IgD-negative memory B cell (primary cell): ENCODE data around the gene CHST11. TPM values are rescaled to one million over a fixed set of nuclear protein-coding genes. Genes with fewer than 3 reads are reported as not detected.
A peak's percentile ranks its signal among the peaks of the same experiment; 100 is the strongest.

ENCODE experiments used
- H3K27ac Mint-ChIP-seq, 3 donors: one replicate each; pipeline ENCODE4 v1.8.0; 2020 to 2022; ENCODE audit warnings: mild to moderate bottlenecking in 3 of 3, mixed read lengths in 3 of 3, moderate library complexity in 1 of 3
- H3K27me3 Mint-ChIP-seq: one replicate; pipeline ENCODE4 v1.8.0; 2021; ENCODE audit warnings: mixed read lengths
- H3K36me3 Mint-ChIP-seq: one replicate; pipeline ENCODE4 v1.8.0; 2020; ENCODE audit warnings: mild to moderate bottlenecking, mixed read lengths
- H3K4me1 Mint-ChIP-seq, 3 donors: one replicate each; pipeline ENCODE4 v1.8.0; 2020 to 2022; ENCODE audit warnings: mixed read lengths in 3 of 3, mild to moderate bottlenecking in 1 of 3
- H3K4me3 Mint-ChIP-seq, 4 donors: one replicate each; pipeline ENCODE4 v1.8.0; 2020 to 2022; ENCODE audit warnings: mild to moderate bottlenecking in 4 of 4, mixed read lengths in 4 of 4, moderate library complexity in 3 of 4
- H3K9me3 Mint-ChIP-seq, 3 donors: one replicate each; pipeline ENCODE4 v1.8.0; 2020 to 2021; ENCODE audit warnings: mixed read lengths in 3 of 3, mild to moderate bottlenecking in 1 of 3
- polyA plus RNA-seq: library from polyadenylated mRNA; unstranded; fragments of 300-500 nt; fragmentation: Illumina TruSeq; gene quantifications from one replicate; pipeline ENCODE4 v1.2.3, GENCODE V29; 2021

CHST11 gene
- polyA plus RNA-seq, 1 donor from 2014 or later = 41.7 TPM

DNA sequence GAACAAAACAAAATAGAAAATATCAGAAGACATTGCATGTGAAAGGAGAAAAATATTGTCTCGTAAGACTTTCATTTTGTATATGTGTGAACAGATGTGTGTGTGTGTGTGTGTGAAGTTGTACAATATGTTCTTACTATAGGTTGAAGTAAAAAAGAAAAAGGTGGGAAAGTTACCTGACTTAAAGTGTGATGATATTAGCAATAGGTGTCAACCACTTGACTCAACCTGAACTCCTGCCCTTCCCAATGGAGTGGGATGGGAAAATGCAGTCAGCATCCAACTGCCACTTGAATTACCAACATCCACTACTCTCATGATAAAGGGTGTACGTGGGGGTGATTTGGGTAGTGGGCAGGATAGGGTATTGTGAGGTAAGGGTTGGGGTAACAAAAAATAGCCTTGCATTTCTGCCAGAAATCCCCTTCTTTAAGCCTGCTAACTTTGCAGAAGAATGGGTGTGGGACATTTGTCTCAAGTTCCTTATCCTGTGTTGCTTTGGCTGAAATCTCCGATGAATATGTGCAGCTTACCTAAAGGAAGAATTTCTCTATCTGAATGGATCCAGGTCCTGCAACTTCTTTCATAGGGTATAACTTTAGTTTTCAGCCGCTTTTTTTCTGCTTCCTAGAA is 181.6 kb downstream of the CHST11 start:
- Mint-ChIP-seq H3K9me3 (peaks cover 0 to 7% (median 4%) of the 10 kb centered on the region in 3 donors), H3K27ac (peak overlapping the region; percentile 11 to 92 (median 64)), H3K27me3 (no peaks in the 10 kb centered on the region), H3K4me3 (no peak overlapping the region), H3K36me3 (peaks cover 13% of the 10 kb centered on the region), H3K4me1 (peaks cover 16 to 33% (median 29%) of the 10 kb centered on the region in 3 donors)

DNA sequence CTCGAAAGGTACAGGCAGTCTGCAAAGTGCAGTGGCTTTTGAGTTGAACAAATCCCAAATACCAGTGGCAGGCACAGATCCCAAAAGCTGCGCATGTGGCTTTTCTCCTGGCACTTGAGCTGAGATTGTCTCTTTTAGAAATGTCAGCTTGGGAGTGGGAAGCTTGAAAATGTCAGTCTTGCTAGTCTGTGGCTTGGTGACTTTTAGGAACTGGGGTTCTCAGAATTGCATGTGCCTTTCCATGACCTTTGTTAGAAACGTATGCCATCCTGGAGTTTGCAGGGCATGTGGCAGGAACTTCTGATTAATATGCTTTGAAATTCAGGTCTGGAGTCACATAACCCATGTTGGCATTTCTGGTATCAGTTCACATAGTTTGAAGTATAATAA is 182.1 kb downstream of the CHST11 start:
- Mint-ChIP-seq H3K27ac (peak overlapping the region; percentile 5 to 92 (median 28)), H3K27me3 (no peaks in the 10 kb centered on the region), H3K4me1 (peaks cover 21 to 39% (median 33%) of the 10 kb centered on the region in 3 donors), H3K4me3 (no peak overlapping the region), H3K9me3 (peaks cover 0 to 7% (median 4%) of the 10 kb centered on the region in 3 donors), H3K36me3 (peaks cover 13% of the 10 kb centered on the region)

DNA sequence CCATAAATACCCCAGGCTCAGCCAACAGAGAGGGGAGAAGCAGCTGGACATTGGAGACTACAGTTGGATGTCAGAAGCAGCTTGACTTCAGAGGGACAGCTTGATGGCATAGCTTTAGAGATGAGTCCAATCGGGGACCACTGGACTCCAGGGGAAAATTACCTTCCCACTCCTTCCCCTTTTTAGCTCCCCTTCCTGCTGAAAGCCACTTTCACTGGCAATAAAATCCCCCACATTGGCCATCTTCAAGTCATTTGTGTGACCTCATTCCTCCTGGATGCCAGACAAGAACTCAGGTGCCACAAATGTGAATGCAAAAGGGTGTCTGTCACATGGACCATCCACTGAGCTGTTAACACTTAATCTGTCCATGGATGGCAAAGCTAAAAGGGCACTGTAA is 184.2 kb downstream of the CHST11 start:
- peak overlapping the region; percentile 78 to 99 (median 93) for H3K27ac Mint-ChIP-seq
- H3K4me3 Mint-ChIP-seq = no peak overlapping the region
- no peaks in the 10 kb centered on the region for H3K27me3 Mint-ChIP-seq
- H3K36me3 Mint-ChIP-seq = peaks cover 20% of the 10 kb centered on the region
- H3K4me1 Mint-ChIP-seq = peaks cover 28 to 46% (median 43%) of the 10 kb centered on the region in 3 donors
- H3K9me3 Mint-ChIP-seq = peaks cover 0 to 7% (median 4%) of the 10 kb centered on the region in 3 donors

DNA sequence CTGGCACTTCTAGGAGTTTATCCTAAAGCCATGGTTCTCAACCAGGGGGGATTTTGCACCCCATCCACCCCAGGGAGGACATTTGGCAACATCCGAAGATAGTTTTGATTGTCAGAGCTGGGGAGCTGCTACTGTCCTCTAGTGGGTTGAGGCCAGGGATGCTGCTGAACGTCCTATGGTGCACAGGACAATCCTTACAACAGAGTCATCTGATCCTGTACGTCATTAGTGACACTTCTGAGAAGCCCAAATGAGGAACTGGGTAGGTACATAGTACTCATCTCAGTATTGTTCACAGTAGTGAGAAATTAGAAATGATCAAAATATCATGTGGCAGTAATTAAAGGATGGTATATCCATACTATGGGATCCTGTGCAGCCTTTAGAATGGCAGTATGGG is 185.1 kb downstream of the CHST11 start:
- Mint-ChIP-seq H3K27ac (peak overlapping the region; percentile 93 to 100 (median 99)), H3K4me1 (peaks cover 32 to 48% (median 46%) of the 10 kb centered on the region in 3 donors), H3K4me3 (peak overlapping the region in 3 of 4 donors; percentile 11 to 84 (median 75)), H3K9me3 (peaks cover 0 to 7% (median 4%) of the 10 kb centered on the region in 3 donors), H3K36me3 (peaks cover 21% of the 10 kb centered on the region), H3K27me3 (no peaks in the 10 kb centered on the region)

DNA sequence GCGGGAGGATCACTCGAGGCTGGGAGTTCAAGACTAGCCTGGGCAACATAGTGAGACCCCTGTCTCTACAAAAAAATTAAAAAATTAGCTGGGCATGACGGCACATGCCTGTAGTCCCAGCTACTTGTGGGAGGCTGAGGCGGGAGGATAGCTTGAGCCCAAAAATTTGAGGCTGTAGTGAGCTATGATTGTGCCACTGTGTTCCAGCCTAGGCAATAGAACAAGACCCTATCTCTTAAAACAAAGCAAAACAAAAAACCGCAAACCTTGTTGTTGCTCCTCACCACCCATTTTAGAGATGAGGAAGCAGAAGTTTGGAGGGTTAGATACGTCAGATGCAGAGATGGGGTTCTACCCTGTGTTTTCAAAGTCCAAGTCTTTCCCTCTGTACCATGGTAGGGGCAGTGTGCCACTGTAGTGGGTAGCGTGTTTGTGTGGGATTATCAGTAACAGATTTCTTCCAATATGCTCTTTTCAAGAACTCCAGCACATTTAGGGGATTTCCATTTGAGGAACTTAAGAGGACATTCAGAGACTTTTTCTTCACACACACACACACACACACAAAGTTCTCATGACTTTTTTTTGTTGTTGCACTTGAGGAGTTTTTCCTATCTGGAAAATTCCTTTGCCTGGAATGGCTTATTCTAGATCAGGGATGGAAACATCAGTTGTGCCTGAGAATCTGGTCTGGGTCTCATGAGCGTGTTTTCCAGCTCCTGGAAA is 186.5 kb downstream of the CHST11 start:
- Mint-ChIP-seq H3K36me3 (peaks cover 25% of the 10 kb centered on the region), H3K27me3 (no peaks in the 10 kb centered on the region), H3K4me1 (peaks cover 32 to 42% (median 37%) of the 10 kb centered on the region in 3 donors), H3K27ac (peak overlapping the region; percentile 93 to 100 (median 99)), H3K4me3 (peak overlapping the region; percentile 71 to 88 (median 77)), H3K9me3 (peaks cover 0 to 7% (median 4%) of the 10 kb centered on the region in 3 donors)

DNA sequence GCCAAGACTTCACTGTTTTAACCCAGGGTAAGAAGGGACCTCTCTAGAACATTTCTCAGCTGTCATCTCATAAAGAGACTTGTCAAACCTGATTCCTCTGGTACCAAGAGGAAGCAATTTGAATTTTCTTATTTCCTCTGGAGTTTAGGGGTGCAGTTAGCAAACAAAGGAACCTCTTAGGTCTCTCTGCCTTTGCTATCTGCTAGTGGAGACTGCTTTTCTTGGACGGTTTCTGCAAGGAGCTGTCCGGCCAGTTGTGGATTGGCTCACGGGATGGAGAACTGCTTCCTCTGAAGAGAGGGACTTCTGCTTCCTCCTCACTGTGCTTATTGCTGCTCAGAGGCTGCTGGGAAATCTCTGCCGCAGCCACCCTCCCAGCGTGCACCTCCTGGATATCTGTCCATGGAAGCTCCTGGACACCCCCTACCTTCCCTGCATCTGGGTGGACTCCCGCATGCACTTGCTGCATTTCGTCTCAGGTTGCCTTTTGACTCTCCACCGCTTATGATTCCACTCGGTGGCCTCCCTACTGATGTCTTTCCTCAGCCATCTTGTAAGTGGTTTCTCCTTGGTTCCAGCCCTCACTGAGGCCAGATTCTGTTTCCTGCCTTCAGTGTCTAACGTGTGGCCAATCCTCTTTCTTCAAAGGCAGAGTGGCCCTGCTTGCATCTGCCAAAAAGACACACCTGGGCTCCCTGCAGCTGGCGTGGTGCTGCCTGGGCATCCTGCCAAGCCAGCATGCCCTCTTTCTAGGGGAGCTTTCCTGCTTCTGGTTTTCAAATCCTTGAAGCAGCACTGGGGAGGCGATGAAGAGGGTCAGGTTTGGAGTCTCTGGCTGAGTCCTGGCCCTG is 187.3 kb downstream of the CHST11 start:
- Mint-ChIP-seq H3K27me3 (no peaks in the 10 kb centered on the region), H3K4me1 (peaks cover 32 to 39% (median 36%) of the 10 kb centered on the region in 3 donors), H3K36me3 (peaks cover 25% of the 10 kb centered on the region), H3K4me3 (peak overlapping the region; percentile 71 to 88 (median 77)), H3K9me3 (peaks cover 0 to 7% (median 4%) of the 10 kb centered on the region in 3 donors), H3K27ac (peak overlapping the region; percentile 93 to 100 (median 99))

DNA sequence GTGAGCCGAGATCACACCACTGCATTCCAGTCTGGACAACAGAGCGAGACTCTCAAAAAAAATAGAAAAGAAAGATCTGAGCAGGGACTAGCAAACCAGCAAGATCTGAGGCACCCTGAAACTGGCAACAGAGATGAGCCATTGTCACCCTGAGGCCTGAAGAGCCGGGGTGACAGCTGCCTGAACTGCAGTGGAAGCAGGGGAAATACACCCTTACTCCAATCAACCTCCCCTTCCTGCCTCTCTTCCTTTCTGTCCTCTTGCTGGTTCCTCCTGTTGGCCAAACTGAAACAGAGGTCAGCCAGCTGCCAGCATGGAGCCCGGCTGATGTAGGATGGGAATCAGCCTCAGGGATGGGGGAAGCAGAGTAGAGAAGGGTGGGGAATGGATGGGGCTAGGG is 192.0 kb downstream of the CHST11 start:
- H3K27me3 Mint-ChIP-seq = no peaks in the 10 kb centered on the region
- no peaks in the 10 kb centered on the region for H3K9me3 Mint-ChIP-seq
- H3K4me3 Mint-ChIP-seq = no peak overlapping the region
- peaks cover 15% of the 10 kb centered on the region for H3K36me3 Mint-ChIP-seq
- peak overlapping the region in 1 of 3 donors; percentile 53 for H3K27ac Mint-ChIP-seq
- H3K4me1 Mint-ChIP-seq = peaks cover 28 to 41% (median 30%) of the 10 kb centered on the region in 3 donors

DNA sequence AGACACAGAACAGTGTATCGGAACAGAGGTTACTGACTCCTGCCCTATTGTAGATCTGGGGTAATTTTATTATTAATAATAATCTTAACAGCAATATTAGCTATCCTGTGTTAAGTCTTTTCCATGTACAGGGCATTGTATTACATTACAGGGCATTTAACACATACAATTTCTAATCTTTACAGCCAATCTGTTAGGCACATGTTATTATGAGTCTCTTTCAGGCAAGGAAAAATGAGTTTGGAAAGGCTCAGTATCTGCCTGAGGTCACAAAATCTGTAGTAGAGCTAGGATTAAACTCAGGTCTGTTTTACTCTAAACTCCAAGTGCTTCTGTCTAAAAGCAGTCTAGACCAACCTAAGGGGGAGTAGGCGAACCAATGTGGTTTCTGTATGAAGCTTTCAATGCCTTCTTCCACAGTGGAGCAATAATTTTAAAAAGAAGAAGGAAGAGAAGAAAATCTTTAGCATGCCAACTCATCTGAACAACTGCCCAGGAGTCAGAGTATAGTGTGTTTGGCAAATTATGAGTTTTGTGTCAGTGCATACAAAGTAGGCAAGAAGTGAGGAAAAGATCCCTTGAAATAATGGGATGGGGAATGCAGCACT is 192.6 kb downstream of the CHST11 start:
- Mint-ChIP-seq H3K36me3 (peaks cover 15% of the 10 kb centered on the region), H3K27ac (peak overlapping the region in 2 of 3 donors; percentile 53 to 70), H3K4me3 (no peak overlapping the region), H3K4me1 (peaks cover 23 to 38% (median 24%) of the 10 kb centered on the region in 3 donors), H3K27me3 (no peaks in the 10 kb centered on the region), H3K9me3 (no peaks in the 10 kb centered on the region)

DNA sequence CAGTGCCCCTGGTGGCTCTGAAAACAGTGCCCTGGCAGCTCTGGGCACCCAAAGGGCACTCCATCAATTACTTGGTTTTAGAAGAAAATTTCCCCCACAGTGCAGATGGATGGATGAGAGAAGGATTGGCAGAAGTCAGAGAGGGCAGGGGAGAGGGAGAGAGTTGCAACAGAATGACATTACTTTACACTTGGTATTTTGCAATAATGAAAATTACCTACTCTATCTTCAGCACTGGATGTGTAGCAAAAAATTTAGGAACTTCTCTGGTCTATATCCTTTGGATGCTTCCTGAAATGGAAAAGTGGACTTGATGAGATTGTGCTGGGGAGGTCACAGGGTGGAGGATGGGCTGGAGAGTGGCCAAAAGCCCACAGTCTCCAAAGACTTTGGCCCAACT is 193.2 kb downstream of the CHST11 start:
- Mint-ChIP-seq H3K27me3 (no peaks in the 10 kb centered on the region), H3K4me3 (no peak overlapping the region), H3K36me3 (peaks cover 11% of the 10 kb centered on the region), H3K4me1 (peaks cover 18 to 34% (median 19%) of the 10 kb centered on the region in 3 donors), H3K9me3 (no peaks in the 10 kb centered on the region), H3K27ac (no peak overlapping the region)

DNA sequence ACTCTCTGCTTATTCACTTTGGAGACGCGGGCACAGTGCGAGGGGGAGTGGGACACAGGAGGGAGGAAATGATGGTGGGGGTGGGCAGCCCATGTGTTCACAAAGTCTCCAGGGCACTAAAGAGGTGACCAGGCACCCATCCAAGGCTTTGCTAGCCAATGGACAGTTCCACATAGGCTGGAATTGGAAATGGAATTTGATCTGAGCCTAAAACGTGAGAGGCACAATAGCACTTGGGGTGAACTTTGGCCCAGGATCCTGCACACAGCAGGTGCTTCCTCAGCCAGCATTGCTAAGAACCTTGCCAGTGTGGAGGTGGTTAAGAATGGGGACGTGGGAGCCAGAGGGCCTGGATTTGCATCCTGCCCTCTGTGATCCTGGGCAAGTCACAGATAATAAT is 193.8 kb downstream of the CHST11 start:
- Mint-ChIP-seq H3K36me3 (peaks cover 11% of the 10 kb centered on the region), H3K27me3 (no peaks in the 10 kb centered on the region), H3K9me3 (no peaks in the 10 kb centered on the region), H3K27ac (no peak overlapping the region), H3K4me3 (no peak overlapping the region), H3K4me1 (peaks cover 19 to 34% (median 22%) of the 10 kb centered on the region in 3 donors)

DNA sequence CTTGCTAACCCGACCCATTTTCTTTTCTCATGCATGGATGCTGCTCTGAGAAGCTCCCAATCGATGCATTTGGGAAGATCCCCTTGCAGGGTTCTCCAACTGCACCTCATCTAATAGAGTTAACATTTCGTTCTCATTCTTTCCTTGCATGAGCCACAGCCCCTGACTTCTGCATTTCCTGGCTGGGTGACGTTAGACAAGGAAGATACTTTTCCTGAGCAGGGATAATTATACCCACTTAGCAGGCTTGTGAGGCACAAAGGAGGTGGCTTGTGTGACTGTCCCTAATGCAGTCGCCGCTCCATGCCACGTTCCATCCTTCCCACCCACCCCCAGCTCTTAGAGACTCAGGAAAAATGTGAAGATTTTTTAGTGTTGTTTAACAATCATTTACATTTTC is 195.1 kb downstream of the CHST11 start:
- no peak overlapping the region for H3K4me3 Mint-ChIP-seq
- peaks cover 16 to 28% (median 22%) of the 10 kb centered on the region in 3 donors for H3K4me1 Mint-ChIP-seq
- no peaks in the 10 kb centered on the region for H3K27me3 Mint-ChIP-seq
- peaks cover 7% of the 10 kb centered on the region for H3K36me3 Mint-ChIP-seq
- peak overlapping the region in 2 of 3 donors; percentile 19 to 50 for H3K27ac Mint-ChIP-seq
- H3K9me3 Mint-ChIP-seq = no peaks in the 10 kb centered on the region

DNA sequence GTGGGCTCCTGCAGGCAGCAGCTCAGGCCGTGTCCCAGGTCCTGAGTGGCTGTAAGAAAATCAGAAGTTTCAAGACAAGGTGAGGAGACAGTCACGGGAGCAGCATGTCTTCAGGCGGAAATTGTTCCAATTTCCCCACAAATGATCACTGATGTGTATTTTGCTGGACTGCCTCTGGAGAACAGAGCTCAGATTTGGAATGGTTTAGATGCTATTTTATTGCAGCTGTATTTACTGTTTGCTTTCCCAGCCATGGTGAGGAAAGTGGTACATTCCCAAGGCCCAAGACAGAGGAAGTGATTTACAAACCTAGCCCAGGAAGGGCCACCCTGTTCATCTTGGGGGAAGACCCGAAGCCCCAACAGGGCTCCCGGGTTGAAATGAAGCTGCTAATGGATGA is 195.6 kb downstream of the CHST11 start:
- Mint-ChIP-seq H3K27ac (no peak overlapping the region), H3K36me3 (peaks cover 9% of the 10 kb centered on the region), H3K9me3 (no peaks in the 10 kb centered on the region), H3K4me3 (no peak overlapping the region), H3K27me3 (no peaks in the 10 kb centered on the region), H3K4me1 (peaks cover 16 to 28% (median 22%) of the 10 kb centered on the region in 3 donors)

DNA sequence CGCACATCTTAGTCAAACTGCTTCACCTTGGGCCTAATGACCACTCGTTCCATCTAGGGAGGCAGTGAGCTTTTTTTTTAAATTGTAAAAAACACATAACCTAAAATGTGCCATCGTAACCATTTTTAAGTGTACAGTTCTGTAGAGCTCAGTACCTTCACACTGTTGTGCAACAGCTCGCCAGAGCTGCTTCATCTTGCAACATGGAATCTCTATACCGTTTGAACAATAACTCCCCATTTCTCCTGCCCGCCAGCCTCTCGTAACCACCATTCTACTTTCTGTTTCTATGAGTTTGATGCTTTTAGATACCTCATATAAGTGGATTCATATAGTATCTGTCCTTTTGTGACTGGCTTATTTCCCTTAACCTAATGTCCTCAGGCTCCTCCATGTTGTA is 196.2 kb downstream of the CHST11 start:
- no peak overlapping the region for H3K4me3 Mint-ChIP-seq
- no peak overlapping the region for H3K27ac Mint-ChIP-seq
- H3K36me3 Mint-ChIP-seq = peaks cover 5% of the 10 kb centered on the region

More for the DNA sequence above, 196.2 kb downstream of the CHST11 start:
- H3K9me3 Mint-ChIP-seq = no peaks in the 10 kb centered on the region
- peaks cover 16 to 28% (median 20%) of the 10 kb centered on the region in 3 donors for H3K4me1 Mint-ChIP-seq
- no peaks in the 10 kb centered on the region for H3K27me3 Mint-ChIP-seq
